ENCODE data around the gene TRIOBP. TPM values are rescaled to one million over a fixed set of nuclear protein-coding genes. Genes with fewer than 3 reads are reported as not detected.

Gene TRIOBP
- total RNA-seq, 4 donors from 2014 or later = 150 to 208 (median 182) TPM

- Histone ChIP-seq H3K27ac (replicated peaks in 1 of 4) (peak overlapping the region; percentile 90 to 96 (median 91)), H3K4me3 (peak overlapping the region; percentile 76 to 98 (median 88)), H3K36me3 (no peaks in the 10 kb centered on the region), H3K4me1 (peaks cover 61 to 89% (median 89%) of the 10 kb centered on the region in 4 donors), H3K9me3 (no peaks in the 10 kb centered on the region), H3K27me3 (no peaks in the 10 kb centered on the region)
- DNase-seq (ENCODE audit: extremely low spot score) = no peak
- intact Hi-C loops (cut with DNase I) = loop anchor here (5.0 kb wide), 1 partner anchor 61 kb away; the partner anchor contains the start of gene GCAT
- TF ChIP-seq EP300 (IDR thresholded peaks at IDR 0.05) (no peak), CTCF (IDR thresholded peaks at IDR 0.05) (no peak), POLR2A (IDR thresholded peaks at IDR 0.05; ENCODE audit: low read depth) (no peak), POLR2AphosphoS5 (IDR thresholded peaks at IDR 0.05) (no peak)
- WGBS = 0% methylated on average over 10 of the region's 64 CpGs
Measured at GRCh38 chr22:37746366-37747079, 49.7 kb downstream of the TRIOBP start.

GRCh38 chr22:37747080-37747714 is 50.3 kb downstream of the TRIOBP start:
- H3K9me3 ChIP-seq = no peaks in the 10 kb centered on the region
- WGBS = 11% methylated on average over 15 of the region's 16 CpGs
- TF ChIP-seq EP300 (IDR thresholded peaks at IDR 0.05) (no peak), POLR2AphosphoS5 (IDR thresholded peaks at IDR 0.05) (peak; percentile 20 to 51)
- H3K4me1 ChIP-seq = peaks cover 64 to 89% (median 89%) of the 10 kb centered on the region in 4 donors
- DNase-seq (ENCODE audit: extremely low spot score) = no peak
- H3K27ac ChIP-seq (replicated peaks in 1 of 4) = peak overlapping the region; percentile 90 to 96 (median 91)
- H3K36me3 ChIP-seq = no peaks in the 10 kb centered on the region
- peak overlapping the region; percentile 76 to 98 (median 88) for H3K4me3 ChIP-seq
- H3K27me3 ChIP-seq = no peaks in the 10 kb centered on the region
- intact Hi-C loops (cut with DNase I) = loop anchor here (5.0 kb wide), 1 partner anchor 60 kb away; the partner anchor contains the start of gene GCAT

- peak overlapping the region; percentile 90 to 96 (median 91) for H3K27ac ChIP-seq (replicated peaks in 1 of 4)
- intact Hi-C loops (cut with DNase I) = loop anchor here (5.0 kb wide), 1 partner anchor 60 kb away; the partner anchor contains the start of gene GCAT
- no peaks in the 10 kb centered on the region for H3K36me3 ChIP-seq
- no peaks in the 10 kb centered on the region for H3K9me3 ChIP-seq
- no peak for TF ChIP-seq POLR2A (IDR thresholded peaks at IDR 0.05; ENCODE audit: low read depth)
- no peak for TF ChIP-seq CTCF (IDR thresholded peaks at IDR 0.05)
- no peak for TF ChIP-seq EP300 (IDR thresholded peaks at IDR 0.05)
- TF ChIP-seq POLR2AphosphoS5 (IDR thresholded peaks at IDR 0.05) = no peak
- 43% methylated on average over 8 of the region's 8 CpGs for WGBS
- H3K4me3 ChIP-seq = peak overlapping the region; percentile 76 to 98 (median 88)
- DNase-seq (ENCODE audit: extremely low spot score) = no peak
- peaks cover 67 to 89% (median 89%) of the 10 kb centered on the region in 4 donors for H3K4me1 ChIP-seq
- no peaks in the 10 kb centered on the region for H3K27me3 ChIP-seq
Measured at GRCh38 chr22:37747715-37748100, 50.9 kb downstream of the TRIOBP start.

- Histone ChIP-seq H3K4me3 (peak overlapping the region in 1 of 4 donors; percentile 98), H3K4me1 (peaks cover 74 to 89% (median 89%) of the 10 kb centered on the region in 4 donors), H3K27me3 (no peaks in the 10 kb centered on the region), H3K9me3 (no peaks in the 10 kb centered on the region), H3K27ac (replicated peaks in 1 of 4) (peak overlapping the region; percentile 90 to 96 (median 91)), H3K36me3 (peaks cover 0 to under 1% (median under 1%) of the 10 kb centered on the region in 4 donors)
- TF ChIP-seq POLR2AphosphoS5 (IDR thresholded peaks at IDR 0.05) = no peak
- no peak for TF ChIP-seq EP300 (IDR thresholded peaks at IDR 0.05)
- 63% methylated on average over 8 of the region's 8 CpGs for WGBS
- no peak for DNase-seq (ENCODE audit: extremely low spot score)
- intact Hi-C loops (cut with DNase I) = loop anchor here (5.0 kb wide), 1 partner anchor 59 kb away; the partner anchor contains the start of gene GCAT
Measured at GRCh38 chr22:37748659-37749058, 51.8 kb downstream of the TRIOBP start.

- DNase-seq (ENCODE audit: extremely low spot score) = no peak
- intact Hi-C loops (cut with DNase I) = loop anchor here (5.0 kb wide), 1 partner anchor 58 kb away; the partner anchor contains the start of gene GCAT
- Histone ChIP-seq H3K27me3 (no peaks in the 10 kb centered on the region), H3K27ac (replicated peaks in 1 of 4) (peak overlapping the region; percentile 90 to 96 (median 91)), H3K36me3 (peaks cover 0 to 7% (median 3%) of the 10 kb centered on the region in 4 donors), H3K4me3 (no peak overlapping the region), H3K4me1 (peaks cover 79 to 90% (median 89%) of the 10 kb centered on the region in 4 donors), H3K9me3 (no peaks in the 10 kb centered on the region)
- TF ChIP-seq POLR2AphosphoS5 (IDR thresholded peaks at IDR 0.05) (no peak), CTCF (IDR thresholded peaks at IDR 0.05) (no peak), EP300 (IDR thresholded peaks at IDR 0.05) (no peak), POLR2A (IDR thresholded peaks at IDR 0.05; ENCODE audit: low read depth) (no peak)
- 91% methylated on average over 9 of the region's 12 CpGs for WGBS
Measured at GRCh38 chr22:37749226-37749625, 52.4 kb downstream of the TRIOBP start.
